NCI-H2029 treated with DMSO at 0.1 percent for 48 hours (cell line): ENCODE data around the gene TFG.
"Not testable (repeated sequence)": the region's sequence is repeated elsewhere in the genome, so short reads cannot be mapped to it uniquely, and the experiment has no call there.

Experiments used
- DNase-seq: peaks from one replicate; lab custom pipeline; 2025; lab: John Stamatoyannopoulos, UW

TFG gene

GRCh38 chr3:100708989-100709841 lies at the start of gene TFG:
Gene TFG, plus strand, starts transcription at chr3:100709494. Its CDS starts 4,192 bp downstream, at chr3:100713686.
- peak; percentile 89 for DNase-seq

GRCh38 chr3:100661294-100661693 lies 48.0 kb upstream of the TFG start:
- not testable (repeated sequence) for DNase-seq

GRCh38 chr3:100662113-100662823 lies 47.0 kb upstream of the TFG start:
- no peak for DNase-seq

GRCh38 chr3:100665230-100665629 lies 44.1 kb upstream of the TFG start:
- no peak for DNase-seq

GRCh38 chr3:100666699-100667098 lies 42.6 kb upstream of the TFG start:
- DNase-seq = not testable (repeated sequence)

- not testable (repeated sequence) for DNase-seq
Measured at GRCh38 chr3:100667316-100667715, 42.0 kb upstream of the TFG start.

GRCh38 chr3:100670995-100671394 lies 38.3 kb upstream of the TFG start:
- DNase-seq = not testable (repeated sequence)

- DNase-seq = no peak
Measured at GRCh38 chr3:100681496-100681895, 27.8 kb upstream of the TFG start.

GRCh38 chr3:100682056-100682853 lies 27.0 kb upstream of the TFG start:
- DNase-seq = no peak

GRCh38 chr3:100682854-100683760 lies 26.2 kb upstream of the TFG start:
- DNase-seq = no peak

- DNase-seq = no peak
Measured at GRCh38 chr3:100693225-100693624, 16.1 kb upstream of the TFG start.

GRCh38 chr3:100695696-100696095 lies 13.6 kb upstream of the TFG start:
- no peak for DNase-seq

- no peak for DNase-seq
Measured at GRCh38 chr3:100696161-100696560, 13.1 kb upstream of the TFG start.

- no peak for DNase-seq
Measured at GRCh38 chr3:100697172-100697571, 12.1 kb upstream of the TFG start.

- no peak for DNase-seq
Measured at GRCh38 chr3:100697723-100698285, 11.5 kb upstream of the TFG start.

GRCh38 chr3:100698736-100699135 lies 10.6 kb upstream of the TFG start:
- no peak for DNase-seq

GRCh38 chr3:100700708-100701107 lies 8.6 kb upstream of the TFG start:
- DNase-seq = no peak

GRCh38 chr3:100702082-100702979 lies 7.0 kb upstream of the TFG start:
- DNase-seq = no peak

- DNase-seq = no peak
Measured at GRCh38 chr3:100702980-100703345, 6.3 kb upstream of the TFG start.

- no peak for DNase-seq
Measured at GRCh38 chr3:100703865-100704264, 5.4 kb upstream of the TFG start.
